SHP77 treated with DMSO at 0.1 percent for 48 hours (cell line): ENCODE measurements around the gene TCN2.
A peak's percentile ranks its signal among the peaks of the same experiment; 100 is the strongest.
"Not testable (repeated sequence)": the region's sequence is repeated elsewhere in the genome, so short reads cannot be mapped to it uniquely, and the experiment has no call there.

Source experiments
- DNase-seq: peaks from one replicate; lab custom pipeline; 2025; lab: John Stamatoyannopoulos, UW

Gene TCN2

GRCh38 chr22:30578481-30578880, 28.5 kb upstream of the TCN2 start:
- no peak for DNase-seq

GRCh38 chr22:30580896-30581295, 26.1 kb upstream of the TCN2 start:
- no peak for DNase-seq

DNA sequence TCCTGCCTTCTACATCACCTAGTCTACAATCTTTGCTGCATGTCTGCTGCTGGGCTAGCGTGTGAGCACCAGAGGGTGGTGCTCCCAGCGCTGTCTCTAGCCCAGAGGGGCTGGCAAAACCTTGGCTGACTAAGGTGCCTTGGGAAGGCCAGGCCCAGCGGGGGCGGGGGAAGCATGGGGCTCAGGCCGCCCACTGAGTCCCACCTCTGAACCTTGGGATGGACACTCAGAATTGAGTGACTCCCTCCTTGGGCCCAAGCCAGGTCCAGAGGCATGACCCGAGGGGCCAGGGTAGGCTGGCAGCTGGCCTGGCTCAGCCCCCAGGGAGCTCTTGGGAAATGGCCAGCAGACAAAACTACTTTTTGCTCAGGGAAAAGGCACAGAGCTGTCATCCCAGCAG, 24.9 kb upstream of the TCN2 start:
- no peak for DNase-seq

DNA sequence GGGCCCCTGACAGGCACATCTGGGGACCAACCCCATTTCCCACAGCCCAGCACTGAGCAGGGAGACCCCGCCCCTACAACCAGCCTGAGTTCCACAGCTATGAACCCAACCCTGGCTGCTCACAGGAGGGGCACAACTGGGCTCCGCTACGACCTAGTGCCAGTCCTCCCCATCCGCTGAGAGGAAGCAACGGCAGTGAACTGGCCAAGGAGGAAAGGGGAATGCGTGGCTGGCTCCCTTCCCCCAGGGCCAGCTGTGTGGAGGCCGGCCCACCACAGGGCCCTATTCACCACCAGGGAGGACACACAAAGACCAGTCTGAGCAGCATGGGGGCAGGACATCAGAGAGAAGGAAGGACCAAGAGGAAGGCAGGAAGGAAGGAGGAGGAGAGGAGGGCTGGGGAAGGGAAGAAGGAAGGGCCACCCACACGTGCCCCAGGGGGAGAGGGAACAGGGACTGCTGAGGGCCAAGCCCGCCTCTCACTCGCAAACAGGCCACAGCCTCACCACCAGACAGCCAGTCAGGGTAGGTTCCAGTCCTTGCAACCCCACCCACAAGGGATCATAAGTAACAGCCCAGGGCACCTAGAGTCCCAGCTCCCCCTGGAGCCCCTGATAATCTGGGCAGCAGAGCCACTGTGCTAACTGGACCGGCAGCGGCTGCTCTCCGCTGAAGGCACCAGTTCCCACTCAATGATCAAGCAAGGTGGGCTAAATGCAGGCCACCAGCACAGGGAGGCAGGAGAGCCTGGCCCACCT, 24.0 kb upstream of the TCN2 start:
- DNase-seq = no peak

DNA sequence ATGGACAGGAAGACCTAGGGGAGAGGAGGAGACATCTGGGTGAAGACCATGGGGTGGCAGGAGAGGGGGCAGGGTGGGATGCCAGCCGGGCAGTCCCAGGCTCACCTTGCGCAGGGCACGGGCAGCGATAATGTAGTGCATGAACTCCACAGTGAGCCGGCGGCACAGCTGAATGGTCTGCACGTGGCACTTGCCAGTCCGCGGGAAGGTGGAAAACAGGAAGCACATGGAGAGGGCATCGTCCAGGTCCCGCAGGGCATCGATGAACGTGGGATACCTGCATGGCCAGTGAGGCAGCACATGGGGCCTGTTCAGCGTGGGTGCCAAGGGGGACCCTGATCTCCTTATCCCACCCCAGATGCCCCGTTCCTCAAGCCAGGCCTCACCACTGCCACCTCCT, 22.5 kb upstream of the TCN2 start:
- no peak for DNase-seq

- DNase-seq = no peak
Measured at GRCh38 chr22:30586414-30586813, 20.6 kb upstream of the TCN2 start.

DNA sequence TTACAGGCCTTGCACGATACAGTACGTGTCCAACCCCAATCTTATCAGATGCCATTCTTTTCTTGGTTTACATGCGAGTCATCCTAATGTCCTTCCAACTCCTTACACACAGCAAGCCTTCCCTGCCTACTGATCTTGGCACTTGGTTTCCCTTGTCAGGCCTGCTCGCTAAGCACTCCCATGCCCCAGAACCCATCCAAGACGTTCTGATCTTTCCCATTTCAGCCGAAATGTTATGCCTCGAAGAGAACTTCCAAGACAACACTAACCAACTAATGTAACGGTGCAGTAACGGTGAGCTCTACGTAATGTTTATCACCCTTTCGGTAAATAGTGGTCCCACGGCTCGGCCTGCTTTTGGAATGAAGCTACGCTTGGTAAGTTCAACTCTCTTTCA, 15.8 kb upstream of the TCN2 start:
- DNase-seq = no peak

DNA sequence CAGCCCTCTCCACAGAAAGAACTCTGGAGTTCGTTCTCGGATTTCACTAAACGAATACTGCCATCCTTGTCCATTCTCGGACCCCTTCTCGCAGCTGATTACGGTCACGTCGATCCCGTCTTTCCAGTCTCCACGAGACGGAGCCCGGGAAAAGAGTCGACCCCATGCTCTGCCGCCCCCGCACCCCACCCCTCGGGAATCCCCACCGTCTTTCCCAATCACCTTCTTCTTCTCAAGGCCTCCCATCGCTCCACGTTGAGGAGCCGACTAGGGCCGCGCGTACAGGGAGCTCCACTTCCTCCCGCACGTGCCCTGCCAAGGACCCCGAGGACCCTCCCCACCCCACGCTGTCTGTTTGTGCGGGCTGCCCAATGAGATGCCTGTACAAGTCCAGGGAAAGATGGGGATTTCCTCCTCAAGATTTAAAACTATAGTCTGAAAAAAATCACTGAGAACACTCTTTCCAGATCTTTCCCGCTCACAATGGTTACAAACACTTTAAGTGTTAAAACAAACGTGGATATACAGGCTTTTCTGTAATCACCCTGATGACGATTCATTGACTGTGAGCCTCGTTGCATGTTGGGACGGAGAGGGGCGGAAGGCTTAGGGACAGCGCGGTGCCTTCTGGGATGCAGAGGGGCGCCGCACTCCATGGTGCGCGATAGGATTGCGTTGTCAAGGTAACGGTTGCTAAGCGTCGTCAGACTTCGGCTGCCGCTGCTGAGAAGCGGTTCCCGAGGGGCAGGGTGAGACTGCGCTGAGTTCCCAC, 15.2 kb upstream of the TCN2 start, which contains the start of gene PES1:
PES1 (minus strand) TSS at position 323 of the 772 bp plus-strand sequence; CDS start at position 246, 77 bp downstream.
- peak; percentile 96 for DNase-seq

DNA sequence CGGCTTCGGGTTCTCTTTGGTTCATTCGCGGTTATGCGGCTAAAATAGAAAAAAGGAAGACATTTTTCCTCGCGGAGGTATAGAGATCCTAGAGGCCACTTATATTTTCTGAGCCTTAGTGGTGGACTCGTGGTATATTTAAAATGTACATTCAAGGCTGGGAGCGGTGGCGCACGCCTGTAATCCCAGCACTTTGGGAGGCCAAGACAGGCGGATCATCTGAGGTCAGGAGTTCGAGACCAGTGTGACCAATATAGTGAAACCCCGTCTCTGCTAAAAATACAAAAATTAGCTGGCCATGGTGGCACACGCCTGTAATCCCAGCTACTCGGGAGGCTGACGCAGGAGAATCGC, 14.6 kb upstream of the TCN2 start:
- DNase-seq = not testable (repeated sequence)

DNA sequence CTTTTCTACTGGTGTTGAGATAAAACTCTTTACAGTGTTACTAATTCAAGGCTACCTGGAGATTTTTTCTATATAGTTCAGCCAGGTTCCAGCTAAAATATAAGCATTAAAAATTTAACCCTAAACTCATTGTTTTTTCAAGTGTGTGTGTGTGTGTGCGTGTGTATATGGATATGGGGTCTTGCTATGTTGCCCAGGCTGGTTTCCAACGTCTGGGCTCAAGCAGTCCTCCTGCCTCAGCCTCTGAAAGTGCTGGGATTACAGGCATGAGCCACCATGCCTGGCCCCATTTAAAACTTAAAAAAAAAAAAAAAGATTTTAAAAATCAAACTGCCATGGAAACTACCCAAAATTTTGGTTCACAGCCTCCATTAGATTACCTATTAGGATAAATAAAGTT, 10.8 kb upstream of the TCN2 start:
- no peak for DNase-seq

GRCh38 chr22:30596886-30597285, 10.1 kb upstream of the TCN2 start:
- DNase-seq = no peak

- no peak for DNase-seq
Measured at GRCh38 chr22:30598986-30599385, 8.0 kb upstream of the TCN2 start.

GRCh38 chr22:30600921-30601320, 6.1 kb upstream of the TCN2 start:
- DNase-seq = no peak

- DNase-seq = no peak
Measured at GRCh38 chr22:30601464-30601863, 5.5 kb upstream of the TCN2 start.

DNA sequence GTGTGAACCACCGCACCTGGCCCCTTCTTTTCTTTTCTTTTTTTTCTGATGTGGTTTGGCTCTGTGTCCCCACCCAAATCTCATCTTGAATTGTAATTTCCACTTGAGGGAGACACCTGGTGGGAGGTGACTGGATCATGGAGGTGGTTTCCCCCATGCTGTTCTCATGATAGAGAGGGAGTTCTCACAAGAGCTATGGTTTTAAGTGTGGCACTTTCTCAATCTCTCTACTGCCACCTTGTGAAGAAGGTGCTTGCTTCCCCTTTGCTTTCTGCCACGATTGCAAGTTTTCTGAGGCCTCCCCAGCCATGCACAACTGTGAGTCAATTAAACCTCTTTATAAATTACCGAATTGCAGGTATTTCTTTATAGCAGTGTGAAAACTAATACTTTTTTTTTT, 4.9 kb upstream of the TCN2 start:
- DNase-seq = no peak

- DNase-seq = no peak
Measured at GRCh38 chr22:30603801-30604200, 3.2 kb upstream of the TCN2 start.

DNA sequence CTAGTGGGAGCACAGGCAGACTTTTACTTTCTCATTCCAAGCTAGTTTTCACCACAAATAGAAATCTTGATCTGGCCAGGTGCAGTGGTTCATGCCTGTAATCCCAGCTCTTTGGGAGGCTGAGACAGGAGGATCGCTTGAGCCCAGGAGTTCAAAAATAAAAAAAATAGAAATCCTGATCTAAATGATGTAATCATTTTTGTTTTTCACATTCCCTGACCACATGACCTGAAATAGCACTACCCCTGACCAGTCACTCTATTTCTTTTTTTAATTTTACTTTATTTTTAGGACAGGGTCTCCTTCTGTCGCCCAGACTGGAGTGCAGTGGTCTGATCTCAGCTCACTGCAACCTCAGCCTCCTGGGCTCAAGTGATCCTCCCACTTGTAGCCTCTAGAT, 2.3 kb upstream of the TCN2 start:
- no peak for DNase-seq

- DNase-seq = peak; percentile 52
Measured at GRCh38 chr22:30605449-30606110, 1.4 kb upstream of the TCN2 start.

- DNase-seq = no peak
Measured at GRCh38 chr22:30607300-30607930, 441 bp downstream of the TCN2 start.

DNA sequence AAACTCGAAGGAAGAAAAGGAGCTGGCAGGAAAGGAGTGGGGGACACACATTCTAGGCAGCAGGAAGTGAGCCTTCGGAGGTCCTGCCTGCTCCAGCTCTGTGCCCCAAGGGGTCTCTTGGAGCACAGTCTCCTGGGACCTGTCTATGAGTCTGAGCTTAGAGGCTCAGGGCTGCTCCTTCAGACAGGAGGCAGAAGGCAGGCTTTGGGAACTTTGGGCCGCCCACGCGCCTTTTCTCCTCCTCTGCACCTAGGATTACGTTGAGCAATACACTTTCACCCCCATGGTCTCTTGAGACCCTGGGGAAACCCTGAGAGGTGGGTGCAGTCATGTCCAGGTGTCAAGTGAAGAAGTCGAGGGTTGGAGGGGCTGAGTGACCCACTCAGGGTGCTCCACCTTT, 965 bp downstream of the TCN2 start:
- no peak for DNase-seq

DNA sequence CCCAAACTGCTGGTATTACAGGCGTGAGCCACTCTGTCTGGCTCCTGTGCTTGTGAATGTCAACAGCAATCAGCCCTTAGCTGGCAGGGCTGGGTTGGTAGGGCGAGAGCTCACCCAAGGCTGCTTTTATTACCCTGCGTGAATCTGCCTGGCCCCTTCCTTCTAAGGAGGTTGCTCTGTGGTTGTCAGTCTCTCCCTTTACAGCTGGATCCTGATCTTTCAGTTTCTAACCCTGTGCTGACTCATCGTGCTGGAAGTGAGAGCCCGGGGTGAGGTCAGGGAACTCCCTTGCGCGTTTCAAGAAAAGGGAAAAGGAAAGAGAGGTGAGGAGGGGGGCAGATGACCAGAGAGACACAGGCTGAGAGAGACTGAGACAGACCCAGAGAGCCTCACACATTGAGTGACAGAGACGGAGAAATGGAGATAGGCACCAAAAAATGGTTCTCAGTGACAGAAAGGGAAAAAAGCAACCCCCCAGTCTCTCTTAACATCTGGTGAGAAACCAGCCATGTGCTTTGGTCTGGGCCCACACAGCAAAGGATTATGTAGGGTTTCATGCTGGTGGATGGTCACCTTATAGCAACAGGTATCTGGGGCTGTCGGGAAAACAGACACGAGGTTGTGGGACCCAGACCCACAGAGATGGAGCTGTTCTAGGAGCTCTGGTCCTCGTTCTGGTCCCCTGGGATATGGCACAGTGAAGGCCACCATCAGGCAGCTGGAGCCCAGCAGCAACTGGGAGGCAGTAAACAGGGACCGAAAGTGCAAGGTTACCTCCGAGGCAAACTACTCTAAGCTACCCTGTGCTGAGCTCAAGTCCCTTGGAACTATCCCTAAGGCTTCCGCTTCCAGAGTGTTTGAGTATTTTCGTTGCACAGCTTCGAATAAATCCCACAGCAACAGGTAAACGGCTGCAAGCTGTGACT, 2.5 kb downstream of the TCN2 start:
- DNase-seq = no peak
